Smooth muscle cell of the brain vasculature (primary cell): ENCODE data around the gene EPG5.
"Not testable (repeated sequence)": the region's sequence is repeated elsewhere in the genome, so short reads cannot be mapped to it uniquely, and the experiment has no call there.

Experiments
- DNase-seq: peaks from one replicate; pipeline ENCODE4 v3.0.0-alpha.2; 2012; ENCODE audit warnings: low read depth, low spot score

The EPG5 gene

GRCh38 chr18:45976566-45976965 lies 9.4 kb upstream of the EPG5 start:
- no peak for DNase-seq

- DNase-seq: peak; percentile 51
These were observed 7.0 kb upstream of the EPG5 start for GRCh38 chr18:45974088-45974536.

- DNase-seq: not testable (repeated sequence)
These were observed 2.2 kb downstream of the EPG5 start for GRCh38 chr18:45964913-45965312.

- DNase-seq: no peak
These were observed 4.3 kb downstream of the EPG5 start for GRCh38 chr18:45962866-45963265.

- DNase-seq: no peak
These were observed 4.7 kb downstream of the EPG5 start for GRCh38 chr18:45962461-45962860.

GRCh38 chr18:45959484-45959883 lies 7.6 kb downstream of the EPG5 start:
- not testable (repeated sequence) for DNase-seq

GRCh38 chr18:45958730-45959129 lies 8.4 kb downstream of the EPG5 start:
- no peak for DNase-seq

GRCh38 chr18:45958027-45958426 lies 9.1 kb downstream of the EPG5 start:
- DNase-seq: no peak

GRCh38 chr18:45957100-45957499 lies 10.0 kb downstream of the EPG5 start:
- peak; percentile 36 for DNase-seq

- no peak for DNase-seq
These were observed 12.8 kb downstream of the EPG5 start for GRCh38 chr18:45954070-45954934.

- DNase-seq: no peak
These were observed 16.0 kb downstream of the EPG5 start for GRCh38 chr18:45951016-45951714.

- DNase-seq: no peak
These were observed 21.5 kb downstream of the EPG5 start for GRCh38 chr18:45945669-45946068.

- DNase-seq: no peak
These were observed 26.4 kb downstream of the EPG5 start for GRCh38 chr18:45940724-45941123.

GRCh38 chr18:45939236-45939635 lies 27.9 kb downstream of the EPG5 start:
- no peak for DNase-seq

- no peak for DNase-seq
These were observed 28.6 kb downstream of the EPG5 start for GRCh38 chr18:45938488-45938935.

- no peak for DNase-seq
These were observed 31.4 kb downstream of the EPG5 start for GRCh38 chr18:45935591-45936335.

GRCh38 chr18:45932708-45933107 lies 34.4 kb downstream of the EPG5 start:
- DNase-seq: no peak

- no peak for DNase-seq
These were observed 36.2 kb downstream of the EPG5 start for GRCh38 chr18:45930963-45931362.

- DNase-seq: no peak
These were observed 40.4 kb downstream of the EPG5 start for GRCh38 chr18:45926691-45927090.

GRCh38 chr18:45926085-45926484 lies 41.0 kb downstream of the EPG5 start:
- no peak for DNase-seq

- no peak for DNase-seq
These were observed 44.0 kb downstream of the EPG5 start for GRCh38 chr18:45923138-45923537.

GRCh38 chr18:45920367-45920766 lies 46.8 kb downstream of the EPG5 start:
- peak; percentile 26 for DNase-seq
